GM12878 (cell line): Measurements from ENCODE around the gene TRPM3. TPM values are rescaled to one million over a fixed set of nuclear protein-coding genes. Genes with fewer than 3 reads are reported as not detected.

ENCODE experiments used
- ATAC-seq: fragments of 200-7000 bp; cut with Tn5 transposase; 3 replicates; pipeline ENCODE4 v1.9.1; 2020; ENCODE audit warnings: mild to moderate bottlenecking, moderate library complexity
- BruUV-seq: library from RNA; stranded (reverse); fragments of 400-500 nt; replicated peaks from 2 replicates; lab custom pipeline; 2021; lab: Mats Ljungman, UMichigan
- CTCF ChIA-PET: fragments of 300-600 bp; sonication (Branson Sonifier 250); formaldehyde crosslinking; extraction: SDS; loops from one replicate; lab custom pipeline; 2021; ENCODE audit warnings: inconsistent platforms; lab: Yijun Ruan, JAX
- POLR2A ChIA-PET: fragments of 350-600 bp; formaldehyde crosslinking; extraction: SDS; loops from one replicate; lab custom pipeline; 2021; ENCODE audit warnings: inconsistent platforms; lab: Charles Lee
- RAD21 ChIA-PET: fragments of 300-600 bp; sonication (Branson Sonifier 250); formaldehyde crosslinking; loops from one replicate; lab custom pipeline; 2023; ENCODE audit warnings: antibody characterized with exemption; ENCODE audit not compliant: unreplicated experiment; lab: Charles Lee
- SMC1A ChIA-PET: fragments of 300-600 bp; sonication (Branson Sonifier 250); formaldehyde crosslinking; loops from one replicate; lab custom pipeline; 2023; ENCODE audit not compliant: unreplicated experiment, uncharacterized antibody; lab: Charles Lee
- DNase-seq: peaks from one replicate; pipeline ENCODE4 v3.0.0-alpha.2; 2011; ENCODE audit warnings: low read depth, low spot score
- FAIRE-seq: peaks from 3 replicates; lab custom pipeline; 2011; peaks lifted over from hg19 to GRCh38; lab: Jason Lieb, UNC
- H2AFZ ChIP-seq: 2 replicates; pipeline ENCODE4 v1.6.0; 2011; ENCODE audit warnings: low read depth, low read length, control low read depth; ENCODE audit not compliant: control insufficient read depth
- H3K27ac ChIP-seq: 2 replicates; pipeline ENCODE4 v1.5.1; 2011; ENCODE audit warnings: control low read depth; ENCODE audit not compliant: control insufficient read depth, insufficient read depth
- H3K27me3 ChIP-seq, 2 experiments: replicated peaks in 1 of 2; 2 replicates each; pipeline versions ENCODE4 v1.6.0 to v1.6.1; 2011; ENCODE audit warnings: low read length in 1 of 2; ENCODE audit not compliant: control insufficient read depth in 2 of 2, insufficient read depth in 2 of 2
- H3K36me3 ChIP-seq, 2 experiments: 2 replicates each; pipeline ENCODE4 v1.5.1; 2011; ENCODE audit warnings: low read length in 1 of 2; ENCODE audit not compliant: control insufficient read depth in 2 of 2, insufficient read depth in 2 of 2
- H3K4me1 ChIP-seq: 2 replicates; pipeline ENCODE4 v1.6.1; 2011; ENCODE audit warnings: mild to moderate bottlenecking, low read length, moderate library complexity, mixed read lengths; ENCODE audit not compliant: control insufficient read depth, insufficient read depth
- H3K4me2 ChIP-seq: 2 replicates; pipeline ENCODE4 v1.6.0; 2011; ENCODE audit warnings: control low read depth; ENCODE audit not compliant: control insufficient read depth, insufficient read depth
- H3K4me3 ChIP-seq: fragments of 200-600 bp; sonication (generic); 2 replicates; pipeline ENCODE4 v1.5.1; 2016
- H3K79me2 ChIP-seq: 2 replicates; pipeline ENCODE4 v1.6.0; 2011; ENCODE audit warnings: low read length; ENCODE audit not compliant: control insufficient read depth, insufficient read depth
- H3K9ac ChIP-seq: 2 replicates; pipeline ENCODE4 v1.8.0; 2011; ENCODE audit warnings: low read length, control low read depth, mixed read lengths; ENCODE audit not compliant: control insufficient read depth, insufficient read depth
- H3K9me3 ChIP-seq: replicated peaks from 3 replicates; pipeline ENCODE4 v1.5.1; 2011; ENCODE audit warnings: mild to moderate bottlenecking, low read length; ENCODE audit not compliant: control insufficient read depth, insufficient read depth
- H4K20me1 ChIP-seq: 2 replicates; pipeline ENCODE4 v1.6.0; 2011; ENCODE audit not compliant: control insufficient read depth, insufficient read depth
- DPF2 ChIP-seq: fragments of 450-650 bp; IDR thresholded peaks from 2 replicates; pipeline ENCODE4 v1.6.1; 2017; ENCODE audit warnings: mild to moderate bottlenecking
- ETV6 ChIP-seq, 2 experiments: fragments of 450-650 bp in 1 of 2; IDR thresholded peaks in 1 of 2; conservative IDR thresholded peaks in 1 of 2; 2 replicates each; pipeline ENCODE4 v1.6.1; 2014; ENCODE audit warnings: antibody characterized with exemption in 1 of 2, borderline replicate concordance in 1 of 2, low read depth in 1 of 2, mild to moderate bottlenecking in 1 of 2, moderate library complexity in 1 of 2
- GABPA ChIP-seq: IDR thresholded peaks from 2 replicates; pipeline ENCODE4 v1.6.1; 2014; ENCODE audit warnings: antibody characterized with exemption, low read depth, mild to moderate bottlenecking, inconsistent platforms
- NFXL1 ChIP-seq: fragments of 450-650 bp; IDR thresholded peaks from 2 replicates; pipeline ENCODE4 v1.6.1; 2017; ENCODE audit warnings: antibody characterized with exemption, mild to moderate bottlenecking, borderline replicate concordance
- POLR2A ChIP-seq: IDR thresholded peaks from 2 replicates; pipeline ENCODE4 v1.6.1; 2011; ENCODE audit warnings: low read depth, mild to moderate bottlenecking, low read length
- RAD21 ChIP-seq: IDR thresholded peaks from 2 replicates; pipeline ENCODE4 v1.6.1; 2011; ENCODE audit warnings: mild to moderate bottlenecking, low read depth, low read length, moderate library complexity; ENCODE audit not compliant: insufficient read depth
- SMAD1 ChIP-seq: fragments of 450-650 bp; IDR thresholded peaks from 2 replicates; pipeline ENCODE4 v1.6.1; 2018; ENCODE audit warnings: mild to moderate bottlenecking, low read depth; ENCODE audit not compliant: partially characterized antibody
- SPI1 ChIP-seq: IDR thresholded peaks from 2 replicates; pipeline ENCODE4 v1.6.1; 2011; ENCODE audit warnings: low read depth, mild to moderate bottlenecking, low read length, moderate library complexity, borderline replicate concordance; ENCODE audit not compliant: insufficient read depth
- in situ Hi-C: fragments of 300-500 bp; cut with MboI; formaldehyde crosslinking; loops from 9 replicates; pipeline ENCODE4 v1.14.3; 2018; ENCODE audit warnings: mixed read lengths
- intact Hi-C: fragments of 100-400 bp; cut with micrococcal nuclease; formaldehyde crosslinking; loops from one replicate; pipeline ENCODE4 v1.14.2; 2022; ENCODE audit not compliant: unreplicated experiment
- polyA plus RNA-seq, 11 experiments: library from polyadenylated mRNA; depleted of rRNA in 4 of 11; unstranded in 6 of 11; stranded (reverse) in 5 of 11; fragments of >200 nt; fragmentation: Nextera tagmentation in 4 of 11; fragmentation: Illumina TruSeq in 1 of 11; extraction: Ambion mirVana in 4 of 11; extraction: Trizol in 1 of 11; gene quantifications; 1 replicate in 1 of 11; 2 replicates in 10 of 11; pipeline versions ENCODE4 v1.2.1 to v1.2.3, GENCODE V29; 2011 to 2016; ENCODE audit warnings: inconsistent platforms in 2 of 11, missing spikeins in 2 of 11, low read depth in 1 of 11
- total RNA-seq, 4 experiments: library from RNA; depleted of rRNA in 3 of 4; stranded (reverse); fragments of >200 nt in 3 of 4; fragmentation: Illumina TruSeq in 1 of 4; extraction: Trizol in 1 of 4; gene quantifications; 2 replicates each; pipeline versions ENCODE4 v1.2.1 to v1.2.3, GENCODE V29; 2013 to 2021
- TF ChIP-seq, protein P1 (sequence below): fragments of 450-650 bp; IDR thresholded peaks from 2 replicates; pipeline ENCODE4 v1.6.1; 2017; ENCODE audit warnings: mild to moderate bottlenecking
- TF ChIP-seq, protein P2 (sequence below): IDR thresholded peaks from 2 replicates; pipeline ENCODE4 v1.6.1; 2011; ENCODE audit warnings: mild to moderate bottlenecking, low read depth, low read length, moderate library complexity; ENCODE audit not compliant: insufficient replicate concordance
- TF ChIP-seq, protein P3 (sequence below): IDR thresholded peaks from 2 replicates; pipeline ENCODE4 v1.6.1; 2011; ENCODE audit warnings: borderline replicate concordance, low read depth, mild to moderate bottlenecking, moderate library complexity, low read length; ENCODE audit not compliant: insufficient read depth, poor library complexity, severe bottlenecking

Gene TRPM3
- total and polyA plus RNA-seq, 10 of the 15 experiments (the other 5 are each of a cell fraction or from before 2014, with no cell fraction given): not detected

DNA sequence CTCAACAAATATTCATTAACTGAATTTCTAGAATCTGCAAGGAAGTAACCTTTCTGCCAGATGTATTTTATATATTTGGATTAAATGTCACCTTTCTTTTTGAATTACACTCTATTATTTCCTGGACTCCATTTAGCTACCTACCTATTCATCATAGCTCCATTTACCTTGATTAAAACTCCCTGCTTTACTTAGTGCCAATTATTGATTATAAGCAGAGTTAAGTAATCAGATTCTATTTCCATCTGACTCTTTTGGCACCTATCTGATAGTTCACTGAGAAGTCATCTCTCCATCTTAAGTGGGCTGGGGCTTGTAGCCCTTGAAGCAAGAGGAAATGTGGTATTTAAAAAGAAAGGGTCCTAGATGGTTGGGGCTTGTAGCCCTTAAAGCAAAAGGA, 88.6 kb downstream of the TRPM3 start:
- no peaks in the 10 kb centered on the region for H3K79me2 ChIP-seq
- TF ChIP-seq, protein P1, sequence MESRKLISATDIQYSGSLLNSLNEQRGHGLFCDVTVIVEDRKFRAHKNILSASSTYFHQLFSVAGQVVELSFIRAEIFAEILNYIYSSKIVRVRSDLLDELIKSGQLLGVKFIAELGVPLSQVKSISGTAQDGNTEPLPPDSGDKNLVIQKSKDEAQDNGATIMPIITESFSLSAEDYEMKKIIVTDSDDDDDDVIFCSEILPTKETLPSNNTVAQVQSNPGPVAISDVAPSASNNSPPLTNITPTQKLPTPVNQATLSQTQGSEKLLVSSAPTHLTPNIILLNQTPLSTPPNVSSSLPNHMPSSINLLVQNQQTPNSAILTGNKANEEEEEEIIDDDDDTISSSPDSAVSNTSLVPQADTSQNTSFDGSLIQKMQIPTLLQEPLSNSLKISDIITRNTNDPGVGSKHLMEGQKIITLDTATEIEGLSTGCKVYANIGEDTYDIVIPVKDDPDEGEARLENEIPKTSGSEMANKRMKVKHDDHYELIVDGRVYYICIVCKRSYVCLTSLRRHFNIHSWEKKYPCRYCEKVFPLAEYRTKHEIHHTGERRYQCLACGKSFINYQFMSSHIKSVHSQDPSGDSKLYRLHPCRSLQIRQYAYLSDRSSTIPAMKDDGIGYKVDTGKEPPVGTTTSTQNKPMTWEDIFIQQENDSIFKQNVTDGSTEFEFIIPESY: no peak
- TF ChIP-seq DPF2 (no peak), GABPA (no peak), SPI1 (no peak), NFXL1 (no peak), POLR2A (no peak), SMAD1 (no peak), RAD21 (no peak), ETV6 (conservative IDR thresholded peaks at IDR 0.05 in 1 of 2, IDR thresholded peaks at IDR 0.05 in 1 of 2; ENCODE audit: borderline replicate concordance in 1 of 2, low read depth in 1 of 2) (no peak)
- TF ChIP-seq, protein P2, sequence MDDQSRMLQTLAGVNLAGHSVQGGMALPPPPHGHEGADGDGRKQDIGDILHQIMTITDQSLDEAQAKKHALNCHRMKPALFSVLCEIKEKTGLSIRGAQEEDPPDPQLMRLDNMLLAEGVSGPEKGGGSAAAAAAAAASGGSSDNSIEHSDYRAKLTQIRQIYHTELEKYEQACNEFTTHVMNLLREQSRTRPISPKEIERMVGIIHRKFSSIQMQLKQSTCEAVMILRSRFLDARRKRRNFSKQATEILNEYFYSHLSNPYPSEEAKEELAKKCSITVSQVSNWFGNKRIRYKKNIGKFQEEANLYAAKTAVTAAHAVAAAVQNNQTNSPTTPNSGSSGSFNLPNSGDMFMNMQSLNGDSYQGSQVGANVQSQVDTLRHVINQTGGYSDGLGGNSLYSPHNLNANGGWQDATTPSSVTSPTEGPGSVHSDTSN: no peak
- TF ChIP-seq, protein P3, sequence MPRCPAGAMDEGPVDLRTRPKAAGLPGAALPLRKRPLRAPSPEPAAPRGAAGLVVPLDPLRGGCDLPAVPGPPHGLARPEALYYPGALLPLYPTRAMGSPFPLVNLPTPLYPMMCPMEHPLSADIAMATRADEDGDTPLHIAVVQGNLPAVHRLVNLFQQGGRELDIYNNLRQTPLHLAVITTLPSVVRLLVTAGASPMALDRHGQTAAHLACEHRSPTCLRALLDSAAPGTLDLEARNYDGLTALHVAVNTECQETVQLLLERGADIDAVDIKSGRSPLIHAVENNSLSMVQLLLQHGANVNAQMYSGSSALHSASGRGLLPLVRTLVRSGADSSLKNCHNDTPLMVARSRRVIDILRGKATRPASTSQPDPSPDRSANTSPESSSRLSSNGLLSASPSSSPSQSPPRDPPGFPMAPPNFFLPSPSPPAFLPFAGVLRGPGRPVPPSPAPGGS: no peak
- POLR2A ChIA-PET: no interaction called here
- no peak for ATAC-seq
- BruUV-seq: no TSS peak
- SMC1A ChIA-PET: no interaction called here
- in situ Hi-C loops (no loop called here), intact Hi-C loops (no loop called here)
- H2AFZ ChIP-seq: no peak overlapping the region
- H3K27ac ChIP-seq: no peak overlapping the region
- CTCF ChIA-PET: no interaction called here
- H3K36me3 ChIP-seq: no peaks in the 10 kb centered on the region
- no peak for DNase-seq
- no peaks in the 10 kb centered on the region for H3K4me1 ChIP-seq
- H3K9me3 ChIP-seq: no peaks in the 10 kb centered on the region
- RAD21 ChIA-PET: no interaction called here
- no peaks in the 10 kb centered on the region for H4K20me1 ChIP-seq
- FAIRE-seq: no peak
- no peaks in the 10 kb centered on the region for H3K27me3 ChIP-seq
- no peak overlapping the region for H3K4me3 ChIP-seq
- H3K9ac ChIP-seq: no peak overlapping the region
- no peak overlapping the region for H3K4me2 ChIP-seq
